Mucosa of descending colon (tissue), 3 donors: ENCODE data around the gene KIRREL2. TPM values are rescaled to one million over a fixed set of nuclear protein-coding genes. Genes with fewer than 3 reads are reported as not detected.
"Not testable (repeated sequence)": the region's sequence is repeated elsewhere in the genome, so short reads cannot be mapped to it uniquely, and the experiment has no call there.

Experiments used
- ATAC-seq: fragments of 200-7000 bp; cut with Tn5 transposase; one replicate; pipeline ENCODE4 v1.9.1; 2020; ENCODE audit warnings: mild to moderate bottlenecking, moderate library complexity
- DNase-seq, 3 donors: peaks; one replicate each; pipeline ENCODE4 v3.0.0-alpha.2; 2020
- H3K36me3 ChIP-seq: fragments of 200-600 bp; one replicate; pipeline ENCODE4 v1.8.0; 2021; ENCODE audit warnings: low read depth, mild to moderate bottlenecking
- H3K4me1 ChIP-seq: fragments of 200-600 bp; one replicate; pipeline ENCODE4 v1.8.0; 2021; ENCODE audit warnings: low read depth, mild to moderate bottlenecking
- H3K4me3 ChIP-seq: fragments of 200-600 bp; one replicate; pipeline ENCODE4 v1.8.0; 2021; ENCODE audit warnings: mild to moderate bottlenecking
- H3K9me3 ChIP-seq: fragments of 200-600 bp; one replicate; pipeline ENCODE4 v1.8.0; 2021; ENCODE audit warnings: mild to moderate bottlenecking
- intact Hi-C, 2 donors: fragments of 100-400 bp; cut with DNase I in 1 of 2; cut with micrococcal nuclease in 1 of 2; formaldehyde crosslinking; loops; one replicate each; pipeline versions ENCODE4 v1.11.0 to v1.11.1; 2022; cut with DNase I, micrococcal nuclease
- total RNA-seq, 3 donors: library from RNA; stranded (reverse); fragmentation: NEBNext Ultra II Directional in 2 of 3; extraction: Animal tissue kit (Norgen Biotek cat#: 25700) in 2 of 3; gene quantifications; one replicate each; pipeline versions ENCODE4 v1.2.1 to v1.2.4, GENCODE V29; 2021 to 2023
- TF ChIP-seq, protein P1 (sequence below): fragments of 200-600 bp; IDR thresholded peaks from one replicate; pipeline ENCODE4 v1.8.0; 2022; ENCODE audit warnings: antibody characterized with exemption, mild to moderate bottlenecking
- donor health status: DM: no; HTN: no; CAD: no; lungs with moderate emphysema.
- donor health status: DM: no; HTN: no; CAD: no.
- donor health status: DM: no; HTN: yes; CAD: no.

Gene KIRREL2
- total RNA-seq, 3 donors from 2014 or later, result 0.09 TPM; not detected in 2

DNA sequence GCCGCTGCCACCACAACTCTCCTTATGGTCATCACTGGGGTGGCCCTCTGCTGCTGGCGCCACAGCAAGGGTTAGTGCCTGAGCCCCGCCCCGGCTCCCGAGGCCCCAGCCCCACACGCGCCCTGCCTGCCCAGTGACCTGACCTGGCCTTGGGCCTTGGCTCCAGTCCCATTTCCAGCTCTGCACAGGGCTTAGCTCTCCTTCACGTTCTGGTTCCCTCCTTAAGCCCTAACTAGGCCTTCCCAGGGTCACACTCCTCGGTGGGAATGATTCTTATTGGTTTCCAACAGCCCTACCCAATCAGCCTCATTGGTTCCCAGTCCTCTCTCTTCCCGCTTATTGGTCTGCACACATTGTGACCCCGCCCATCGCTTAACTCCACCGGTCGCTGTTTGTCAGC, 5.8 kb downstream of the KIRREL2 start:
- H3K4me1 ChIP-seq, result no peaks in the 10 kb centered on the region
- no peaks in the 10 kb centered on the region for H3K9me3 ChIP-seq
- H3K36me3 ChIP-seq, result no peaks in the 10 kb centered on the region
- intact Hi-C loops, result no loop called here
- ATAC-seq (no peak), DNase-seq (no peak)
- TF ChIP-seq, protein P1, sequence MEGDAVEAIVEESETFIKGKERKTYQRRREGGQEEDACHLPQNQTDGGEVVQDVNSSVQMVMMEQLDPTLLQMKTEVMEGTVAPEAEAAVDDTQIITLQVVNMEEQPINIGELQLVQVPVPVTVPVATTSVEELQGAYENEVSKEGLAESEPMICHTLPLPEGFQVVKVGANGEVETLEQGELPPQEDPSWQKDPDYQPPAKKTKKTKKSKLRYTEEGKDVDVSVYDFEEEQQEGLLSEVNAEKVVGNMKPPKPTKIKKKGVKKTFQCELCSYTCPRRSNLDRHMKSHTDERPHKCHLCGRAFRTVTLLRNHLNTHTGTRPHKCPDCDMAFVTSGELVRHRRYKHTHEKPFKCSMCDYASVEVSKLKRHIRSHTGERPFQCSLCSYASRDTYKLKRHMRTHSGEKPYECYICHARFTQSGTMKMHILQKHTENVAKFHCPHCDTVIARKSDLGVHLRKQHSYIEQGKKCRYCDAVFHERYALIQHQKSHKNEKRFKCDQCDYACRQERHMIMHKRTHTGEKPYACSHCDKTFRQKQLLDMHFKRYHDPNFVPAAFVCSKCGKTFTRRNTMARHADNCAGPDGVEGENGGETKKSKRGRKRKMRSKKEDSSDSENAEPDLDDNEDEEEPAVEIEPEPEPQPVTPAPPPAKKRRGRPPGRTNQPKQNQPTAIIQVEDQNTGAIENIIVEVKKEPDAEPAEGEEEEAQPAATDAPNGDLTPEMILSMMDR, result no peak
- no peak overlapping the region for H3K4me3 ChIP-seq

DNA sequence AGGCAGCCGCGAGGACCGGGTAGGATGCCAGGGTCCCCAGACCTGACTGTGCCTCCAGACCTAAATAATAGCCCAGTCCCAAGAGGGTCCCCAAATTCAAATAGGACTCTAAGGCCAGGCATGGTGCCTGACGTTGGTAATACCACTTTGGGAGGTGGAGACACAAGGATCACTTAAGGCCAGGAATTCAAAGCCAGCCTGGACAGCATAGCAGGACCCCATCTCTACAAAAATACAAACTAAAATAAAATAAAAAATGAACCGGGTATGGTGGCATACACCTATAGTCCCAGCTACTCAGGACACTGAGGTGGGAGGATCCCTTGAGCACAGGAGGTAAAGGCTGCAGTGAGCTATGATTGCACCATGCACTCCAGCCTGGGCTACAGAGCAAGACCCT, 6.3 kb downstream of the KIRREL2 start:
- ATAC-seq, result no peak
- no peaks in the 10 kb centered on the region for H3K4me1 ChIP-seq
- TF ChIP-seq, protein P1, result no peak
- no peak overlapping the region for H3K4me3 ChIP-seq
- no peak for DNase-seq
- intact Hi-C loops, result no loop called here
- no peaks in the 10 kb centered on the region for H3K9me3 ChIP-seq
- H3K36me3 ChIP-seq, result no peaks in the 10 kb centered on the region

DNA sequence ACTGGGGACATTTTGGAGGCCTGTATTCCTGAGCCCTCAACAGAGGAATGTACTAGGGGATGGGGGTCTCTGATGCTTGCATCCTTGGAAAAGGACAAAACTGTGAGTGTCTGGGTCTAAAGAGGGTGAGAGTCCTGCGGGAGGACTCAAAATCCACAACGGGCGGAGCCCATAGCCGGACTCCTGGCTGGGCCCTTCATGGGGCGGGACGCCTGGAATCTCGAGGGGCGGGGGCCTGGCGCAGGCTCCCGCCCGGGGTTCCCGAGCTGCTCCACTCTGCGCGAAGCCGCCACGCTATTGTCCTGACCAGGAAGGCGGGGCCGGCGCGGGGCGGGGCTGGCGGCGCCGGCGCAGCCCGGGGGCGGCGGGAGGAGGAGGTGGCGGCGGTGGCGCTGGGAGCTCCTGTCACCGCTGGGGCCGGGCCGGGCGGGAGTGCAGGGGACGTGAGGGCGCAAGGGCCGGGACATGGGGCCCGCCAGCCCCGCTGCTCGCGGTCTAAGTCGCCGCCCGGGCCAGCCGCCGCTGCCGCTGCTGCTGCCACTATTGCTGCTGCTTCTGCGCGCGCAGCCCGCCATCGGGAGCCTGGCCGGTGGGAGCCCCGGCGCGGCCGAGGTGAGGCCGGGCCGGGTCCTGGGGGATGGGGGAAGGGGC, 11.6 kb downstream of the KIRREL2 start, which contains the start of gene APLP1:
TSS of gene APLP1 (plus strand) at position 403 of the 651 bp plus-strand sequence. CDS start at position 466, 63 bp downstream.
- intact Hi-C loops, result no loop called here
- Histone ChIP-seq H3K9me3 (no peaks in the 10 kb centered on the region), H3K4me1 (peaks cover 18% of the 10 kb centered on the region), H3K4me3 (no peak within 1 kb of the TSS), H3K36me3 (no peaks in the 10 kb centered on the region)
- peak in 2 of 3 donors; percentile 68 to 76 for DNase-seq
- TF ChIP-seq, protein P1, result no peak
- ATAC-seq, result peak; percentile 85

DNA sequence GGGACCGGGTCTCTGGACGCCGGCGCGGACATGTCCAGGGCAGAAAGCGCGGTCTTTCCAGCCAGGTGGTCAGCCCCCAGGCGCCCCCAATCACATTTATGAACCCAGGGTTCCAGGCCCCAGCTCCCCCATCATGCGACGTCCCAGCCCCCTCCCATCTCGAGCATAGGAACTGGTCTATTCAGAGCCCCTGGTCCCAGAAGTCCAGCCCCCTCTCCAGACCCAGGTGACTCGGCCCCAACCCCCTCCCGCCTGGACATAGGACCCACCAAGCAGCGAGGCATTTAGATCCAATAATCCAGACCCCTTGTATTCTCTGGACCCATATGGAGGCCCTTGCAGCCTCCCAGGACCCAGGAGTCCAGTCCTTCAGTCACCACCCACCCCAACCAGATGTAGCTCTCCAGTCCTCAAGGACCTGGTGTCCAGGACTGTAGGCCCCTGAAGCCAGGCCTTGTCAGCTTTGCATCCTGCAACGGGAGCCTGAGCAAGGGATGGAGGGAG, 12.2 kb downstream of the KIRREL2 start:
- H3K36me3 ChIP-seq, result no peaks in the 10 kb centered on the region
- ATAC-seq, result peak; percentile 9
- H3K4me3 ChIP-seq, result no peak overlapping the region
- intact Hi-C loops, result no loop called here
- TF ChIP-seq, protein P1, result no peak
- DNase-seq, result no peak
- H3K4me1 ChIP-seq, result peaks cover 18% of the 10 kb centered on the region
- H3K9me3 ChIP-seq, result no peaks in the 10 kb centered on the region

DNA sequence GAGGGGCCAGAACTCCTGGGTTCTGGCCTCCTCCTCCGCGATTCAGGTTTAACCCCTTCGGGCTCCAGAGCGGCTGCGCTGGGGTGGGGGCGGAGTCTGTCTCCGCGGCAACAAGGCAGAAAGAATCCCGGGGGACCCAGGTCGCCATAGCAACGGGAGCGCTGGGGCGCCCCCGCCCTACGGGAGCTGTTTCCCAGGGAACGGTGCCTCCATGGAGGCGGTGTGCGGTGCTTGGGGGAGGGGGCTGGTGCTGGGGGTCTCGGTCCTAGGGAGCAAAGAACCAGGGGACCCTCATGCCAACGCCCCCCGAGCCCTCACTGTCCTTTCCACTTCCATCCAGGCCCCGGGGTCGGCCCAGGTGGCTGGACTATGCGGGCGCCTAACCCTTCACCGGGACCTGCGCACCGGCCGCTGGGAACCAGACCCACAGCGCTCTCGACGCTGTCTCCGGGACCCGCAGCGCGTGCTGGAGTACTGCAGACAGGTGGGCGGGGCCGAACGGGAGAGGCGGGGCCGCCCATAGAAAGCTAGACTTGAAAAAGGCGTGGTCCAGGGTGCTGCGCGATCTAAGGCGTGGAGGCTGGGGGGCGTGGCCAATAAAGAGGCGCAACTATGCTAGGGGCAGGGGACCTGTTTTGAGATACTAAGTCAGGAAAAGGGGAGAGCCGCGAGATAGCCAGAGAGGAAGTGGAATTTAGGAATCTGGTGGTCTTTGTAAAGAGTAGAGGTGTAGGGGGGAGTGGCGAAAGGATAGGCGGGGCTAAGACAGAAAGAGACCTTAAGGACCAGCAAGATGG, 12.8 kb downstream of the KIRREL2 start:
- intact Hi-C loops, result no loop called here
- DNase-seq (peak; percentile 71 to 81 (median 75)), ATAC-seq (peak; percentile 83)
- no peak overlapping the region for H3K4me3 ChIP-seq
- TF ChIP-seq, protein P1, result no peak
- H3K9me3 ChIP-seq, result no peaks in the 10 kb centered on the region
- peaks cover 18% of the 10 kb centered on the region for H3K4me1 ChIP-seq
- H3K36me3 ChIP-seq, result no peaks in the 10 kb centered on the region

DNA sequence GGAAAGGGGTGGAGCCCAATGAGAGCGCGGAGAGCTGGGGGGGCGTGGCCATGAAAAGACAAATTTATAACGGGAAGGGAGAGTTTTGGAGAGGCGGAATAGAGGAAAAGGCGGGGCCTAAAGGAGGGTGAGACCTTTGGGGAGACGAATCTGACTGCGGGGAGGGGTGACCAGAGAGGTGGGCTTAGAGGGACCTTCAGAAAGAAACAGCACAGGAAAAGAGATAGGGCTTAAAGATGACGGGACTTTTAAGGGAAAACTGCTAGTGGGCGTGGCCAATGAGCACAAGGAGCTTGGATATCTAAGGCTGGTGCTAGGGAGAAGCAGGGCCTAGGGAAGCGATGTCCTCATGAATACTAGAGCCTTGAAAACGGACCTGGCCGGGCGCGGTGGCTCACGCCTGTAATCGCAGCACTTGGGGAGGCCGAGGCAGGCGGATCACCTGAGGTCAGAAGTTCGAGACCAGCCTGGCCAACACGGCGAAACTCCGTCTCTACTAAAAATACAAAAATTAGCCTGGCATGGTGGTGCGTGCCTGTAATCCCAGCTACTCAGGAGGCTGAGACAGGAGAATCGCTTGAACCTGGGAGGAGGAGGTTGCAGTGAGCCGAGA, 13.5 kb downstream of the KIRREL2 start:
- ATAC-seq, H3K9me3 ChIP-seq, intact Hi-C loops, H3K4me3 ChIP-seq, H3K36me3 ChIP-seq: not testable (repeated sequence)
- H3K4me1 ChIP-seq, result peaks cover 18% of the 10 kb centered on the region
- DNase-seq, result peak in 1 of 3 donors; percentile 18
